Fibroblast of lung (primary cell): ENCODE measurements around the gene MOXD1.

ENCODE experiments used
- EZH2 ChIP-seq: IDR thresholded peaks from 2 replicates; pipeline ENCODE4 v1.5.1; 2012; ENCODE audit warnings: low read length, control low read depth, mild to moderate bottlenecking; ENCODE audit errors: missing control alignments
- TF ChIP-seq, protein P1 (sequence below), 2 donors: IDR thresholded peaks in 1 of 2; conservative IDR thresholded peaks in 1 of 2; 1 replicate in 1 of 2; 2 replicates in 1 of 2; pipeline ENCODE4 v1.5.1; 2011 to 2012; ENCODE audit warnings: low read length in 2 of 2, control low read depth in 1 of 2, inconsistent platforms in 1 of 2, low read depth in 1 of 2, mild to moderate bottlenecking in 1 of 2

DNA sequence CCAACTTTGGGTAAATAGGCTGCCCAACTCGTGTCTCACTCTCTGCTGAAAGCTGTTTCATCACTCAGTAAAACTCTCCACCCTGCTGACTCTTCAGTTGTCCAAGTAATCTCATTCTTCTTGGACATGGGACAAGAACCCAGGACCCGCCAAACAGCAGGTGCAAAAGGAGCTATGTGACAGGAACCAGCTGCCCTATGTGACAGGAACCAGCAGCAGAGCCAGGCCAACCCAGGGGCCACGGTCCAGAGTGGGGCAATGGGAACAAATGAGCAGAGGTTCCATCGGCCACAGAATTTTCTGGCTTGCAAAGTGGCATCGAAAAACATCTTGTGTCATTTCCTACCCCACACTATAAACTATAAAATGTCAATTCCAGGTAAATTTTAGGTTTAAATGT is 56.5 kb downstream of the MOXD1 start:
- TF ChIP-seq, protein P1, sequence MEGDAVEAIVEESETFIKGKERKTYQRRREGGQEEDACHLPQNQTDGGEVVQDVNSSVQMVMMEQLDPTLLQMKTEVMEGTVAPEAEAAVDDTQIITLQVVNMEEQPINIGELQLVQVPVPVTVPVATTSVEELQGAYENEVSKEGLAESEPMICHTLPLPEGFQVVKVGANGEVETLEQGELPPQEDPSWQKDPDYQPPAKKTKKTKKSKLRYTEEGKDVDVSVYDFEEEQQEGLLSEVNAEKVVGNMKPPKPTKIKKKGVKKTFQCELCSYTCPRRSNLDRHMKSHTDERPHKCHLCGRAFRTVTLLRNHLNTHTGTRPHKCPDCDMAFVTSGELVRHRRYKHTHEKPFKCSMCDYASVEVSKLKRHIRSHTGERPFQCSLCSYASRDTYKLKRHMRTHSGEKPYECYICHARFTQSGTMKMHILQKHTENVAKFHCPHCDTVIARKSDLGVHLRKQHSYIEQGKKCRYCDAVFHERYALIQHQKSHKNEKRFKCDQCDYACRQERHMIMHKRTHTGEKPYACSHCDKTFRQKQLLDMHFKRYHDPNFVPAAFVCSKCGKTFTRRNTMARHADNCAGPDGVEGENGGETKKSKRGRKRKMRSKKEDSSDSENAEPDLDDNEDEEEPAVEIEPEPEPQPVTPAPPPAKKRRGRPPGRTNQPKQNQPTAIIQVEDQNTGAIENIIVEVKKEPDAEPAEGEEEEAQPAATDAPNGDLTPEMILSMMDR (conservative IDR thresholded peaks at IDR 0.05 in 1 of 2, IDR thresholded peaks at IDR 0.05 in 1 of 2; ENCODE audit: low read depth in 1 of 2, low read length in 2 of 2): no peak
- TF ChIP-seq EZH2: no peak
